ENCODE results near the gene CNOT10.

Gene CNOT10

GRCh38 chr3:32818970-32819511 is 134.1 kb downstream of the CNOT10 start:
- no peak for DNase-seq (ENCODE audit: low read depth in 2 of 2)

- DNase-seq (ENCODE audit: low read depth in 2 of 2) = no peak
Measured at GRCh38 chr3:32819551-32820348, 134.8 kb downstream of the CNOT10 start.

- no peak for DNase-seq (ENCODE audit: low read depth in 2 of 2)
Measured at GRCh38 chr3:32820430-32820829, 135.4 kb downstream of the CNOT10 start.

DNA sequence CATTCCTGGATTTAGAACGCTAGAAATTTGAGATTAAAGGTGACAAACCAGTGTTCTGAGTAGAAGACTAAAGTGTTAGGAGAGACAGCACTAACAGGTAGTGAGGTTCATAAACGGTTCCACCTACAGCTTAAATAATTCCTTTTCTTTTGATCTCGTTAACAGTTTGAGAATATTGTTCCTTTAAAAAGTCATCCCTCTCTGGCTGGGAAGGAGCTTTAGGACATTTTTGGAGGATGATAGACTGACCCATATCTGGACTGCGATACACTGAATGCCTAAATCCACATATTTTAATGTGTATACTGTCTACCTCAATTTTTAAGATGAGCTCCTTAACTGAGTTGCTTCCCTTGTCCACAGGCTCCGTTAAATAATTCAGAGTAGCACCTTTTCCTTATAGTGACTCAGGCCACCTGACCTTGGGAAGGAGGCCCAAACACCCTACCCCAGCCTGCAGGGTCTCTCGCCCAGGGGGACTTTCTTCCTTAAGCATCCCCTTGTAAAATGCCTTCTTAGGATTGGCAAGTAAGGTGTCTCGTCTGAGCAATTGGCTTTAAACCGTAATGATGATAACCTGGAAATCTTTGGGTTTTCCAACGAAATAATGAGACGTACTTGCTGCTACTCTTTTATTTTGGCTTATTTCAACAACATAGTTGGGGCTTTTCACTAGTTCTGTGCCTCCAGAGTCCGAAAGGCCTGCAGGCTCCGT is 136.1 kb downstream of the CNOT10 start:
- no peak for DNase-seq (ENCODE audit: low read depth in 2 of 2)

DNA sequence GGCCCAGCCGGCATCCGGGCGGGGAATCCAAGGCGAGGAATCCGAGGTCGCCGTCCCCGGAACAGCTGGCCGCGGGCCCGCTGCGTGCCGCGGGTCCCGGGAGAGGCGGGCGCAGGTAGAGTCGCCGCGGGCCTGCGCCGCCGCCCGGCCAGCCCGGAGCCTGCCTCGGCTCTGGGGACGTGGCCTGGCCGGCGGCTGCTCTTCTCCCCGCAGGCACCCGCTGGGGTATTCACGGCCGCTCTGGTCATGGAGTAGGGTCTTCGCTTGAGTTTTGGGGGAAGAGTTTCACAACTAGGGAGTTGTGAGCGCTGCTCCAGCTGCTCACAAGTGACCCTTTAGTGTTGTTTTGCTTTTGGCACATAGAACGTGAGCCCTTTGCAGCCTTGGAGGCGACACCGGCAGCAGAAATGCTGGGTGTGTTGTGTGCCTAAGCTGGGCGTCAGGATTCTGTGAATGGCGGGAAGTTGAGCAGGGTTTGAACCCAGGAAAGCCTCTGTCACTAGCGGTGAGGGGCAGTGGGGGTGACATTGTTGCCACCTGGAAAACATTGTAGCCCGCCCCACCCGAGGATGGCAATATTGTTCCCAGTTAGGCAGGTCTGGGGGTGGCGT is 136.8 kb downstream of the CNOT10 start:
- DNase-seq (ENCODE audit: low read depth in 2 of 2) = no peak

DNA sequence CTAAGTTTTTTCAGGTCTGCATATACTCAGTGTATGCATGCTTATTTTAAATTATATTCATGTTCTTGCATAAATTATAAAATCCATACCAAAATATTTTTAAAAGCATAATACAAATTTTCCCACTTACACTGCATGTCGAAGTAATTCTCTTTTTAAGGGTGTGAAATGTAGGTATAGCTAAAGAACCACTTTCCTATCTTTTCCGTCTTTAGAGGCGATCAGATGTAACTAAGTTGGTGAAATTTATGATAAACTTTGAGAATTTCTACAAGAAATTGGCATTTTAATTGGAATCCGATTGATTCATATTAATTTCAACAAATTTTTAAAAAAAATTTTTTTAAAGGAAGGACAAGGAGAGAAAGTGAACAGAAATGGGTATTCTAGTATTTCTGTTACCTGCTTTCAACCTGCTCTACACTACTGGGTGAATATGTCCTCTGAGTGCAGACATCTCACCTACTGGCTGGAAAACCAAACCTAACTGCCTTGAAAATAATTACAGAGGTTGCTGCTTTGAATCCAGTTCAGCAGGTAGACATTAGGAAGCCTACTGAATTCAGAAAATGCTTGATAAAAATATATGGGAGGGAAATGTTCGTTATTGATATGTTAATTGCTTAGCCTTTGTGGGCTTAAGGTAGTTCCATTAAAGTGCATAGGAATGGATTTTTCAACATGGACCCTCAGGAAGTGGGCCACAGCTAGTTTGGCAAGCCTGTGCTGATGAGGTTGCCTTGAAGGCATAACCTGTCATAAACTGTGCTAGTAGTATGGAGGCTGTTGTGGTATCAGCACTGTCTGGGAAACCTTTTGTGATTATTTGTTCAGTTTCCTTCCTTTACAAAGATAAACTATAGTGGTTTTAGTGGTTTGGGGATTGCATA is 137.9 kb downstream of the CNOT10 start:
- no peak for DNase-seq (ENCODE audit: low read depth in 2 of 2)
